Gastrocnemius medialis (tissue), 4 donors: Measurements from ENCODE around the gene ERC1. TPM values are rescaled to one million over a fixed set of nuclear protein-coding genes. Genes with fewer than 3 reads are reported as not detected.

Experiments
- ATAC-seq, 2 donors: fragments of 150-250 bp; one replicate each; pipeline ENCODE4 v1.9.1; 2016
- DNase-seq, 2 donors: peaks; one replicate each; pipeline ENCODE4 v3.0.0-alpha.2; 2019
- H3K27ac ChIP-seq, 4 donors: fragments of 200-600 bp; sonication (generic); 1 replicate in 1 of 4; 2 replicates in 3 of 4; pipeline ENCODE4 v1.5.1; 2016 to 2018; ENCODE audit warnings: mild to moderate bottlenecking in 2 of 4, moderate library complexity in 1 of 4
- H3K27me3 ChIP-seq, 3 donors: fragments of 200-600 bp; sonication (generic) in 2 of 3; 1 replicate in 1 of 3; 2 replicates in 2 of 3; pipeline versions ENCODE4 v1.5.1 to v1.6.0; 2016 to 2019; ENCODE audit warnings: mild to moderate bottlenecking in 1 of 3, moderate library complexity in 1 of 3
- H3K36me3 ChIP-seq, 2 donors: fragments of 200-600 bp; sonication (generic) in 1 of 2; one replicate each; pipeline ENCODE4 v1.5.1; 2017 to 2018
- H3K4me1 ChIP-seq, 2 donors: fragments of 200-600 bp; sonication (generic) in 1 of 2; one replicate each; pipeline ENCODE4 v1.5.1; 2016 to 2017; ENCODE audit warnings: mild to moderate bottlenecking in 2 of 2
- H3K4me3 ChIP-seq, 4 donors: fragments of 200-600 bp; sonication (generic) in 3 of 4; 1 replicate in 1 of 4; 2 replicates in 3 of 4; pipeline ENCODE4 v1.5.1; 2016 to 2019; ENCODE audit warnings: mild to moderate bottlenecking in 2 of 4
- H3K9me3 ChIP-seq, 3 donors: fragments of 200-600 bp; sonication (generic) in 2 of 3; 1 replicate in 1 of 3; 2 replicates in 2 of 3; pipeline ENCODE4 v1.5.1; 2016 to 2019
- CTCF ChIP-seq, 5 experiments: fragments of 450-650 bp in 3 of 5; fragments of 200-600 bp in 2 of 5; sonication (generic) in 2 of 5; IDR thresholded peaks in 4 of 5; conservative IDR thresholded peaks in 1 of 5; 1 replicate in 4 of 5; 2 replicates in 1 of 5; pipeline ENCODE4 v1.5.1; 2016 to 2019; ENCODE audit warnings: antibody characterized with exemption in 5 of 5, mild to moderate bottlenecking in 3 of 5, moderate library complexity in 3 of 5
- POLR2A ChIP-seq, 2 donors: fragments of 450-650 bp; IDR thresholded peaks; one replicate each; pipeline ENCODE4 v1.6.1; 2017; ENCODE audit warnings: antibody characterized with exemption in 2 of 2, mild to moderate bottlenecking in 2 of 2, moderate library complexity in 2 of 2
- in situ Hi-C, 4 donors: fragments of 200-750 bp; cut with MboI; loops; one replicate each; pipeline versions ENCODE4 v1.15.0 to v1.8.0; 2017; ENCODE audit warnings: low sequenced_read_pairs in 4 of 4
- intact Hi-C: fragments of 100-400 bp; cut with DNase I; formaldehyde crosslinking; loops from one replicate; pipeline ENCODE4 v1.15.1; 2023; ENCODE audit warnings: low total_unique reads
- total RNA-seq, 4 donors: library from RNA; depleted of rRNA; stranded (reverse); fragments of >200 nt; gene quantifications; one replicate each; pipeline versions ENCODE4 v1.1.0 to v1.2.3, GENCODE V29; 2016

ERC1 gene
- total RNA-seq, 4 donors from 2014 or later, result 20.3 to 39.1 (median 23.5) TPM

DNA sequence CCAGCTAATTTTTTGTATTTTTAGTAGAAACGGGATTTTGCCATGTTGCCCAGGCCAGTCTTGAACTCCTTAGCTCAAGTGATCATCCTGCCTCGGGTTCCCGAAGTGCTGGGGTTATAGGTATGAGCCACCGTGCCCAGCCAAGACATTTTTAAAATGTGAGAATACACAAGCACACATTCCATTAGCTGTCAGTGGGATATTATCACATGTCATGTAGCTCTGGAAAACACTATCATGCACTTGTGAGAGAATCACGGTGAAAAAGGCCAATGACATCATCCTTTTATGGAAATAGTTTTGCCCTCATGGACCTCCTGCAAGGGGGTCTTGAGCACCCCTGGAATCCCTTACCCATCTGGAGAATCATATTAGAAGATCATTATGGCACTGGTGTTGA lies 28.3 kb downstream of the ERC1 start:
- no peak for ATAC-seq
- Histone ChIP-seq H3K4me1 (peaks cover 6 to 7% of the 10 kb centered on the region in 2 donors), H3K9me3 (no peaks in the 10 kb centered on the region), H3K27me3 (no peaks in the 10 kb centered on the region), H3K4me3 (no peak overlapping the region), H3K27ac (no peak overlapping the region), H3K36me3 (no peaks in the 10 kb centered on the region)
- no peak for DNase-seq
- no peak for TF ChIP-seq POLR2A (IDR thresholded peaks at IDR 0.05)
- TF ChIP-seq CTCF (IDR thresholded peaks at IDR 0.05 in 4 of 5, conservative IDR thresholded peaks at IDR 0.05 in 1 of 5), result no peak
- in situ Hi-C loops (no loop called here), intact Hi-C loops (no loop called here)

DNA sequence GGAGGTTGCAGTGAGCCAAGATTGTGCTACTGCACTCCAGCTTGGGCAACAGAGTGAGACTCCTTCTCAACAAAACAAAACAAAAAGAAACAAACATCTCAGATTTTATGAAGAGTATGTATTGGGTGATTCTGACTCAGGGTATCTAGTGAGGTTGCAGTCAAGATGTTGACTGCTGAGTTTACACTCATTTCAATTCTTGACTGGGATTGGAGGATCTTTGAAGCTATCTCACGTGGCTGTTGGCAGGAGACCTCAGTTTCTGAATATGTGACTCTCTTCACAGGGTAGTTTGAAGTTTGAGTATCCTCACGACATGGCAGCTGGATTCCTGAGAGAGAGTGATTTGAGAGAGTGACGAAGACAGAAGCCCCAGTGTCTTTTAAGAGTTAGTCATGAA lies 29.4 kb downstream of the ERC1 start:
- intact Hi-C loops, result no loop called here
- Histone ChIP-seq H3K27me3 (no peaks in the 10 kb centered on the region), H3K4me1 (peaks cover 6 to 7% of the 10 kb centered on the region in 2 donors), H3K9me3 (no peaks in the 10 kb centered on the region), H3K36me3 (no peaks in the 10 kb centered on the region), H3K27ac (no peak overlapping the region), H3K4me3 (no peak overlapping the region)
- no peak for DNase-seq
- ATAC-seq, result no peak
- in situ Hi-C loops, result no loop called here
- TF ChIP-seq CTCF (IDR thresholded peaks at IDR 0.05 in 4 of 5, conservative IDR thresholded peaks at IDR 0.05 in 1 of 5) (no peak), POLR2A (IDR thresholded peaks at IDR 0.05) (no peak)

- no peaks in the 10 kb centered on the region for H3K36me3 ChIP-seq
- H3K27ac ChIP-seq, result no peak overlapping the region
- DNase-seq (no peak), ATAC-seq (no peak)
- H3K4me3 ChIP-seq, result no peak overlapping the region
- intact Hi-C loops, result no loop called here
- TF ChIP-seq POLR2A (IDR thresholded peaks at IDR 0.05) (no peak), CTCF (IDR thresholded peaks at IDR 0.05 in 4 of 5, conservative IDR thresholded peaks at IDR 0.05 in 1 of 5) (no peak)
- in situ Hi-C loops, result no loop called here
- peaks cover 6 to 7% of the 10 kb centered on the region in 2 donors for H3K4me1 ChIP-seq
- no peaks in the 10 kb centered on the region for H3K9me3 ChIP-seq
- H3K27me3 ChIP-seq, result no peaks in the 10 kb centered on the region
These were observed 31.3 kb downstream of the ERC1 start for GRCh38 chr12:1022032-1022970.

GRCh38 chr12:1030779-1031178 lies 39.8 kb downstream of the ERC1 start:
- in situ Hi-C loops (no loop called here), intact Hi-C loops (no loop called here)
- no peak overlapping the region for H3K27ac ChIP-seq
- ATAC-seq, result peak; percentile 60 to 83
- no peaks in the 10 kb centered on the region for H3K27me3 ChIP-seq
- H3K4me3 ChIP-seq, result no peak overlapping the region
- TF ChIP-seq POLR2A (IDR thresholded peaks at IDR 0.05) (no peak), CTCF (IDR thresholded peaks at IDR 0.05 in 4 of 5, conservative IDR thresholded peaks at IDR 0.05 in 1 of 5) (no peak)
- H3K4me1 ChIP-seq, result peaks cover 0 to 3% of the 10 kb centered on the region in 2 donors
- no peaks in the 10 kb centered on the region for H3K9me3 ChIP-seq
- no peak for DNase-seq
- peaks cover 0 to 13% of the 10 kb centered on the region in 2 donors for H3K36me3 ChIP-seq
